GM18519 (cell line): ENCODE measurements around the gene DNAJB12.
"Not testable (repeated sequence)": the region's sequence is repeated elsewhere in the genome, so short reads cannot be mapped to it uniquely, and the experiment has no call there.

Source experiments
- ATAC-seq: cut with Tn5 transposase; IDR thresholded peaks from one replicate; pipeline ENCODE4 v1.9.1; 2021; ENCODE audit warnings: mild to moderate bottlenecking, moderate library complexity; ENCODE audit not compliant: unreplicated experiment, low FRiP score

The DNAJB12 gene

GRCh38 chr10:72297281-72297804 lies 57.4 kb downstream of the DNAJB12 start:
- peak; percentile 3 for ATAC-seq

- ATAC-seq: not testable (repeated sequence)
These were observed 57.9 kb downstream of the DNAJB12 start for GRCh38 chr10:72296829-72297280.

- ATAC-seq: no peak
These were observed 59.3 kb downstream of the DNAJB12 start for GRCh38 chr10:72295330-72295910.

- no peak for ATAC-seq
These were observed 62.5 kb downstream of the DNAJB12 start for GRCh38 chr10:72292223-72292691.

- no peak for ATAC-seq
These were observed 63.6 kb downstream of the DNAJB12 start for GRCh38 chr10:72291019-72291532.

GRCh38 chr10:72285972-72286521 lies 68.7 kb downstream of the DNAJB12 start:
- no peak for ATAC-seq

- ATAC-seq: no peak
These were observed 71.6 kb downstream of the DNAJB12 start for GRCh38 chr10:72283131-72283530.
